ENCODE data around the gene CACNA2D3.

The CACNA2D3 gene

GRCh38 chr3:54488297-54488696, 365.9 kb downstream of the CACNA2D3 start:
- DNase-seq, result no peak

- DNase-seq, result no peak
Observed at GRCh38 chr3:54494209-54494608, 371.9 kb downstream of the CACNA2D3 start.

GRCh38 chr3:54506603-54507002, 384.3 kb downstream of the CACNA2D3 start:
- no peak for DNase-seq

- no peak for DNase-seq
Observed at GRCh38 chr3:54507876-54508460, 385.6 kb downstream of the CACNA2D3 start.

- DNase-seq, result no peak
Observed at GRCh38 chr3:54510506-54510905, 388.2 kb downstream of the CACNA2D3 start.

GRCh38 chr3:54511766-54512365, 389.5 kb downstream of the CACNA2D3 start:
- no peak for DNase-seq

- DNase-seq, result no peak
Observed at GRCh38 chr3:54514006-54514405, 391.7 kb downstream of the CACNA2D3 start.

- no peak for DNase-seq
Observed at GRCh38 chr3:54514416-54514815, 392.1 kb downstream of the CACNA2D3 start.

- no peak for DNase-seq
Observed at GRCh38 chr3:54515441-54516213, 393.3 kb downstream of the CACNA2D3 start.

GRCh38 chr3:54517424-54517823, 395.1 kb downstream of the CACNA2D3 start:
- no peak for DNase-seq

GRCh38 chr3:54518011-54518675, 395.8 kb downstream of the CACNA2D3 start:
- no peak for DNase-seq

GRCh38 chr3:54519493-54519892, 397.1 kb downstream of the CACNA2D3 start:
- DNase-seq, result no peak

- no peak for DNase-seq
Observed at GRCh38 chr3:54520060-54520459, 397.7 kb downstream of the CACNA2D3 start.

GRCh38 chr3:54527521-54527920, 405.2 kb downstream of the CACNA2D3 start:
- no peak for DNase-seq

GRCh38 chr3:54527953-54528352, 405.6 kb downstream of the CACNA2D3 start:
- no peak for DNase-seq

- DNase-seq, result no peak
Observed at GRCh38 chr3:54528668-54529067, 406.3 kb downstream of the CACNA2D3 start.

GRCh38 chr3:54530091-54530490, 407.7 kb downstream of the CACNA2D3 start:
- no peak for DNase-seq

GRCh38 chr3:54530944-54531343, 408.6 kb downstream of the CACNA2D3 start:
- no peak for DNase-seq

GRCh38 chr3:54531741-54532140, 409.4 kb downstream of the CACNA2D3 start:
- no peak for DNase-seq

GRCh38 chr3:54533856-54534255, 411.5 kb downstream of the CACNA2D3 start:
- no peak for DNase-seq

- DNase-seq, result no peak
Observed at GRCh38 chr3:54535619-54536018, 413.3 kb downstream of the CACNA2D3 start.

- DNase-seq, result no peak
Observed at GRCh38 chr3:54536450-54536849, 414.1 kb downstream of the CACNA2D3 start.

- no peak for DNase-seq
Observed at GRCh38 chr3:54537506-54537905, 415.2 kb downstream of the CACNA2D3 start.

- no peak for DNase-seq
Observed at GRCh38 chr3:54538346-54538745, 416.0 kb downstream of the CACNA2D3 start.

All from NCI-H2107 (cell line).